ENCODE measurements around the gene PCNT. TPM values are rescaled to one million over a fixed set of nuclear protein-coding genes. Genes with fewer than 3 reads are reported as not detected.

The PCNT gene
- total RNA-seq, 2 experiments from 2014 or later, result 54.4 to 55.5 TPM

DNA sequence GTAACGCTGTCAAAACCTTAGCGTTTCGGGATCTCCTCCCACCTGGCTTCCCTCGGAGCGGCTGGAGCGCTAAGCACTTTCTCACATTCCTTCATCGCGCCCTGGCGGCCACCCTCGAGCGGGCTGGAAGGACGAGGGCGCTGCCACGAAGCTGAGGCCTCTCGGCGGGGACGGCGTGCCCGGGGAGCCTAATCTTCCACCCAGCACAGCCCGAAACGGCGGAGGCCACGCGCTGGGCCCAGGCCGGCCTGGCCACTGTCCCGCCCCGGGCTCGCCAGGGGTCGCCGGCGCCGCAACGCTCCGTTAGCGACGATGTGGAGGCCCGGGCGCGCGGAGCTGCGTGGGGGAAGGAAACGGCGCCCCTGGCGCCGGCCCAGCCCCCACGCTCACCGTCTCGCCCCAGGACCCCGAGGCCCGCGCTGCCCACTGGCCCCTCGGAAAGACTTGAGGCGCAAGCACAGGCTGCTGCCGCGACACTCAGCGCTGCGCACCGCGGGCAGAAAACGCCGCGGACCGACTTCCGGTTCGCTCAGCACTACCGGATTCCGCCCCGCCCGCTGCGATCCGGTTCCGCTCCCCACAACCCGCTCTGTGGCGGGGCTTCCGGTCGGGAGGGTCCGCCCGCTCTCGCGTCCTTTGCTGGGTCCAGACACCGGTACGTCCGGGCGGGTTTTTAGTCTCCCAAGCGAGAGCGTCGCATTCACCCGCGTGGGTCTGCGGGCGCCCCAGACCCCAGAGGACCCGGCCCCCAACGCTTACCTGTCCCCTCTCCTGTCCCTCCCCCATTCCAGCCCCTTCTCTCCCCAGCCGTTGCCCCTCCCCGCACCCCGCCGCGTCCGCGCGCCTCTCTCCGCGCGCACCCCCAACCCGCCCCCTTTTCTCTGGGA, 38.0 kb upstream of the PCNT start, which contains the start of gene YBEY:
TSS of gene YBEY (plus strand) at position 582 of the 887 bp plus-strand sequence. CDS start 572 bp downstream, outside the sequence.
- ChIA-PET POLR2A (interaction anchor here (0.8 to 1.2 kb wide), 4 partner anchors 33 to 350 kb away, joined by 3 to 5 read pairs (median 4); partner anchors contain the start of gene PRMT2), CTCF (interaction anchor here (1.1 to 2.0 kb wide), 3 partner anchors 39 to 142 kb away, joined by 3 to 6 read pairs (median 3); a partner anchor contains a TSS)
- peak within 1 kb of the TSS; percentile 86 for H3K27ac Mint-ChIP-seq
- H3K27me3 Mint-ChIP-seq, result no peaks in the 10 kb centered on the region
- Histone ChIP-seq H3K27me3 (ENCODE audit: control insufficient read depth in 1 of 2, insufficient read depth in 2 of 2, low read length in 2 of 2) (no peaks in the 10 kb centered on the region), H3K36me3 (ENCODE audit: insufficient read depth, low read length) (peaks cover 25% of the 10 kb centered on the region), H3K4me3 (ENCODE audit: low read length) (peak within 1 kb of the TSS; percentile 84), H3K4me1 (ENCODE audit: insufficient read depth, low read length) (peaks cover 49% of the 10 kb centered on the region), H3K9me3 (ENCODE audit: control insufficient read depth in 1 of 2, insufficient read depth in 1 of 2, low read length in 2 of 2) (no peaks in the 10 kb centered on the region), H3K27ac (ENCODE audit: low read depth in 1 of 2, low read length in 2 of 2) (peak within 1 kb of the TSS; percentile 72 to 84)
- peaks cover 54% of the 10 kb centered on the region for H3K4me1 Mint-ChIP-seq (ENCODE audit: low read depth)
- peaks cover 50% of the 10 kb centered on the region for H3K36me3 Mint-ChIP-seq (ENCODE audit: low read depth)
- peak within 1 kb of the TSS; percentile 98 for H3K4me3 Mint-ChIP-seq
- TF ChIP-seq, protein P1, sequence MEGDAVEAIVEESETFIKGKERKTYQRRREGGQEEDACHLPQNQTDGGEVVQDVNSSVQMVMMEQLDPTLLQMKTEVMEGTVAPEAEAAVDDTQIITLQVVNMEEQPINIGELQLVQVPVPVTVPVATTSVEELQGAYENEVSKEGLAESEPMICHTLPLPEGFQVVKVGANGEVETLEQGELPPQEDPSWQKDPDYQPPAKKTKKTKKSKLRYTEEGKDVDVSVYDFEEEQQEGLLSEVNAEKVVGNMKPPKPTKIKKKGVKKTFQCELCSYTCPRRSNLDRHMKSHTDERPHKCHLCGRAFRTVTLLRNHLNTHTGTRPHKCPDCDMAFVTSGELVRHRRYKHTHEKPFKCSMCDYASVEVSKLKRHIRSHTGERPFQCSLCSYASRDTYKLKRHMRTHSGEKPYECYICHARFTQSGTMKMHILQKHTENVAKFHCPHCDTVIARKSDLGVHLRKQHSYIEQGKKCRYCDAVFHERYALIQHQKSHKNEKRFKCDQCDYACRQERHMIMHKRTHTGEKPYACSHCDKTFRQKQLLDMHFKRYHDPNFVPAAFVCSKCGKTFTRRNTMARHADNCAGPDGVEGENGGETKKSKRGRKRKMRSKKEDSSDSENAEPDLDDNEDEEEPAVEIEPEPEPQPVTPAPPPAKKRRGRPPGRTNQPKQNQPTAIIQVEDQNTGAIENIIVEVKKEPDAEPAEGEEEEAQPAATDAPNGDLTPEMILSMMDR (IDR thresholded peaks at IDR 0.05), result peak; percentile 41
- H3K9me3 Mint-ChIP-seq, result no peaks in the 10 kb centered on the region
- intact Hi-C loops (cut with DNase I, micrococcal nuclease), result loop anchor here (1.0 to 10.0 kb wide), 8 partner anchors 36 to 311 kb away; partner anchors contain the start of genes C21orf58 (in 2 of the 2), DIP2A (in 1 of the 2), LSS (in 1 of the 2) and PCNT (in 1 of the 2)
- DNase-seq (peak; percentile 68 to 92 (median 82)), ATAC-seq (ENCODE audit: poor library complexity) (peak; percentile 80)

DNA sequence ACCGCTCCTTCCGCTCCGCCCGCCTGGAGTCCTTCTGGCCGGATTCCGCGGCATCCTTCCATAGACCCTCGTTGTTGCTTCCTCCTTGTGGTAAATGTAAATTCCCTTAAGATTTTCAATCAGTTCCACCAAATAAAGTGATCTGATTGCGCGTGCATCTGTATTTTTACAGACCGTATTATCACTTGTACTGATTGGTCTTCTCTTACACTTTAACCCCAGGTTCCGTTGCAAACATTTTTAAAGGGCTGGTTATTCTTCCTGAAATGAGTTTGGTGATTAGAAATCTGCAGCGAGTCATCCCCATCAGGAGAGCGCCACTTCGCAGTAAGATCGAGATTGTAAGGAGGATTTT, 37.3 kb upstream of the PCNT start:
- H3K27ac ChIP-seq (ENCODE audit: low read depth in 1 of 2, low read length in 2 of 2), result peak overlapping the region; percentile 72 to 84
- H3K4me1 ChIP-seq (ENCODE audit: insufficient read depth, low read length), result peaks cover 44% of the 10 kb centered on the region
- TF ChIP-seq, protein P1 (IDR thresholded peaks at IDR 0.05), result no peak
- DNase-seq (peak in 1 of 14 experiments; percentile 10), ATAC-seq (ENCODE audit: poor library complexity) (peak; percentile 35)
- H3K36me3 ChIP-seq (ENCODE audit: insufficient read depth, low read length), result peaks cover 23% of the 10 kb centered on the region
- Mint-ChIP-seq H3K9me3 (no peaks in the 10 kb centered on the region), H3K4me1 (ENCODE audit: low read depth) (peaks cover 54% of the 10 kb centered on the region), H3K36me3 (ENCODE audit: low read depth) (peaks cover 51% of the 10 kb centered on the region), H3K27ac (peak overlapping the region; percentile 86), H3K4me3 (peak overlapping the region; percentile 98), H3K27me3 (no peaks in the 10 kb centered on the region)
- intact Hi-C loops (cut with DNase I, micrococcal nuclease), result loop anchor here (1.0 to 10.0 kb wide), 7 partner anchors 36 to 312 kb away; partner anchors contain the start of genes C21orf58 (in 2 of the 2), DIP2A (in 1 of the 2), LSS (in 1 of the 2) and PCNT (in 1 of the 2)
- peak overlapping the region; percentile 84 for H3K4me3 ChIP-seq (ENCODE audit: low read length)
- POLR2A ChIA-PET, result no interaction called here
- H3K9me3 ChIP-seq (ENCODE audit: control insufficient read depth in 1 of 2, insufficient read depth in 1 of 2, low read length in 2 of 2), result no peaks in the 10 kb centered on the region
- H3K27me3 ChIP-seq (ENCODE audit: control insufficient read depth in 1 of 2, insufficient read depth in 2 of 2, low read length in 2 of 2), result no peaks in the 10 kb centered on the region
- CTCF ChIA-PET, result no interaction called here

DNA sequence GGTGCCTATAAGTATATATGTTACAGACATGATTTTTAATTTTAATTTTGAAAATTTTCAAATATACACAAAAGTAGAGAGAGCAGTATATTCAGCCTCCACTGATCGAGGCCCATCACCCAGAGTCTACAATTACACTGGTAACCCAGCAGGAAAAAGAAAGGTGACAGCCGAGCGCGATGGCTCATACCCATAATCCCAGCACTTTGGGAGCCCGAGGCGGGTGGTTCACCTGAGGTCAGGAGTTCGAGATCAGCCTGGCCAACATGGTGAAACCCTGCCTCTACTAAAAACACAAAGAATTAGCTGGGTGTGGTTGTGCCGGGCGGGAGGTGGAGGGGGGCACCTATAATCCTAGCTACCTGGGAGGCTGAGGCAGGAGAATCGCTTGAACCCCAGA, 36.4 kb upstream of the PCNT start:
- Mint-ChIP-seq H3K4me1 (ENCODE audit: low read depth) (peaks cover 54% of the 10 kb centered on the region), H3K4me3 (peak overlapping the region; percentile 30), H3K9me3 (no peaks in the 10 kb centered on the region), H3K27me3 (no peaks in the 10 kb centered on the region), H3K36me3 (ENCODE audit: low read depth) (peaks cover 56% of the 10 kb centered on the region), H3K27ac (peak overlapping the region; percentile 86)
- ChIA-PET CTCF (no interaction called here), POLR2A (no interaction called here)
- Histone ChIP-seq H3K36me3 (ENCODE audit: insufficient read depth, low read length) (peaks cover 18% of the 10 kb centered on the region), H3K4me1 (ENCODE audit: insufficient read depth, low read length) (peaks cover 36% of the 10 kb centered on the region), H3K27me3 (ENCODE audit: control insufficient read depth in 1 of 2, insufficient read depth in 2 of 2, low read length in 2 of 2) (no peaks in the 10 kb centered on the region), H3K9me3 (ENCODE audit: control insufficient read depth in 1 of 2, insufficient read depth in 1 of 2, low read length in 2 of 2) (peaks cover 0 to 4% of the 10 kb centered on the region in 2 experiments), H3K27ac (ENCODE audit: low read depth in 1 of 2, low read length in 2 of 2) (no peak overlapping the region), H3K4me3 (ENCODE audit: low read length) (no peak overlapping the region)
- no peak for ATAC-seq (ENCODE audit: poor library complexity)
- intact Hi-C loops (cut with DNase I, micrococcal nuclease), result loop anchor here in 1 of 2 experiments (5.0 to 10.0 kb wide), 4 partner anchors 35 to 313 kb away; partner anchors contain the start of genes C21orf58, LSS and PCNT
- no peak for DNase-seq
- TF ChIP-seq, protein P1 (IDR thresholded peaks at IDR 0.05), result no peak
